ENCODE measurements around the gene TAGLN3.
A peak's percentile ranks its signal among the peaks of the same experiment; 100 is the strongest.

The TAGLN3 gene

GRCh38 chr3:111998636-111999483 is at the start of gene TAGLN3:
Gene TAGLN3 (plus strand): TSS chr3:111998922. CDS start chr3:111999423, 501 bp downstream.
- no peak for DNase-seq

GRCh38 chr3:111949712-111950111 is 49.0 kb upstream of the TAGLN3 start:
- DNase-seq: no peak

DNA sequence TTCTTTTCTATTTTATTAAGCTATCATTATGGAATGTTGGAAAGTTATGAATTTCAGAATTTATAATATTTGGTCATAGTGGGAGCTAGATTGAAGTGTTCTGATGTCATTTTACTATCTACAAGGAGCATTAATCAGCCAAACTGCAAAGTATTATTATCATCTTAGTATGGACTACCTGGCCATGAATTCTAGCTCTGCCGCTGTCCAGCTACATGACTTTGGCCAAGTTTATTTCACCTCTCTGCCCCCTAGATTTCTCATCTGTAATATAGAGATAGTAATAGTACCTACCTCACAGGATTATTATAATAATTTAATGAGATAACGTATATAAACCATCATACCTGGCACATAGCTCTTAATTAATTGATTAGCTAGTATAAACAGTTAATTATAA is 47.7 kb upstream of the TAGLN3 start:
- DNase-seq: no peak

DNA sequence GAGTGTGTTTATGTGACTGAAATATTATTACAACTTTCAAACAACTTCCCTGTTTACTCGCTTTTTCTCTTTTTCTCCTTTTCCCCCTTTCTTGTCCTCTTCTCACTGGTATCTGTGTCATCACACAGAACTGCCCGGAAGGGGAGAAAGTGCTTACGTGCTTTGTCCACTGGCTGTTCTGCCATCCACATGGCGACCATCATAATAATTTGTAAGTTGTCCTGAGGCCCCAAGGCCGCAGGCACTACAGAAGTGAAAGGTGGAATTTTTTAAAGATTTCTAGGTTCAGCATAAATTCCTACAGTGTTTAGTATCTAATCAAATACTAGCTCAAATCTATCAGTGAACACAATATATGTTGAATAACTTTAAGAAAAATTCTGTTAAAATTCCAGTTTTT is 46.6 kb upstream of the TAGLN3 start:
- no peak for DNase-seq

DNA sequence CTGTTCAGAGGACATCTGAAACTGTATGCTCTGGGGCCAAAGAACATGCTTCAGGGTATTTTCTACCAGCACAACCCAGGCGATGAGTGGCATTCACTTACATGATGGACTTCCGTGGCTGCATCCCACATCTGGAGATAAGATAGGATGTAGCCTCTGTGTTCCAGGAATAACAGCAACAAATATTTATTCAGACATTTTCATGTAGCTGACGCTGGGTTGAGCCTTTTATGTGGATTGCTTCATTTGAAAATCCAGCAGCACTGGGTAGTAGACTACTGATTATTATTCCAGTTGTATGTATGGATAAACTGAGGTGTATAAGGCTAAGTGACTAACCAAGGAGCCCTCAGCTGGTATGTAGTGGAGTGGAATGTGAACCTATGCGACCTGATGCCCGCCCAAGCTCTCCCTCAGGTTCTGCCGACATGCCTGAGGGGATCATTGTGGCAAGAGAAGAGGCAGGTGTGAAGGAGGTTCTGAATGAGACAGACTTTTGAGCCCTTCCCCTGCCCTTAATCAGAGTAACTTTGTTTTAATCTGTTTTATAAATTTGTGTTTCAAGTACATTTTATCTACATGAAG is 45.8 kb upstream of the TAGLN3 start:
- no peak for DNase-seq

GRCh38 chr3:111954228-111954990 is 44.3 kb upstream of the TAGLN3 start:
- no peak for DNase-seq

DNA sequence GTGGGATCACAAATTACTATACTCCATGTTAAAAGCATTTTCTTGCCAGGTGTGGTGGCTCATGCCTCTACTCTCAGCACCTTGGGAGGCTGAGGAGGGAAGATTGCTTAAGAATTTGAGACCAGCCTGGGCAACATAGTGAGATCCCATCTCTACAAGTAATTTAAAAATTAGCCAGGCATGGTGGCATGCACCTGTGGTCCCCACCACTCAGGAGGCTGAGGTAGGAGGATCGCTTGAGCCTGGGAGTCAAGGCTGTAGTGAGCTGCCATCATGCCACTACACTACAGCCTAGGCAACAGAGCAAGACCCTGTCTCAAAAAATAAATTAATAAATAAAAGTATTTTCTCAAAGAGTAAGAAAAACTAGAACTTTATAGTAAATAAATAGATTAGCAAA is 42.8 kb upstream of the TAGLN3 start:
- DNase-seq: no peak

- no peak for DNase-seq
Measured at GRCh38 chr3:111956449-111956848, 42.3 kb upstream of the TAGLN3 start.

GRCh38 chr3:111956995-111957734 is 41.6 kb upstream of the TAGLN3 start:
- DNase-seq: no peak

DNA sequence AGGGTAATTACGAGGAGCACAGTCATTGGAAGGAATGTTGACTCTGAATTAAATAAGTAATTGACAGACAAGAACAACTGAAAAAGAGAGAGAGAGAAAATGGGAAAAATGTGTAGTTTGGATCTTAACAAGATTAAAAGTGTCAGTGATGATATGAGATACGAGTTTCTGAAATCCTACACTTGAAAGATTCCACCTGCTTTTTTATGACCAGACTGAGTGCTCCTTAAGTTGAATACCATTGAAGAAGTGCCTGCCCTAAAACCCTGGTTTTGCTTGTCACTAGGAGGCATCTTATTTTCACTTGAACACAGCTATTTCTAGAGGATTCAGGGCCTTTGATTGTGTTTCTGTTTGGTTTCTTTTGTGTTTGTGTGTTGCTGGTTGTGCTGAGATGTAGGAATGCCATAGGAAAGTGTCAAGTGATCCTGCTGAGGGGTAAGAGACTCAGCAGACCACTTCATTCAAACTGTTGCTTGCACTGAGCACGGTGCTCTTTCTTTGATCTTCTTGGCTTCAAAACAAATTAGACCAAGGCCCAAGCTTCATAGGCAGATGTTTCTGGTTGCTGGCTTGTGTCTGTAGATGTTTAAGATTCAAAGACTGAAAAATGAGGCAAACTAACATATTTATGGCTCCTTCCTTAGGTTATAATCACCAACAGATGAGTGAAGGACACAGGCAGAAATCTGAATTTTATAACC is 37.1 kb upstream of the TAGLN3 start:
- no peak for DNase-seq

GRCh38 chr3:111963424-111963823 is 35.3 kb upstream of the TAGLN3 start:
- DNase-seq: peak; percentile 23

GRCh38 chr3:111965484-111965883 is 33.2 kb upstream of the TAGLN3 start:
- DNase-seq: peak; percentile 10

DNA sequence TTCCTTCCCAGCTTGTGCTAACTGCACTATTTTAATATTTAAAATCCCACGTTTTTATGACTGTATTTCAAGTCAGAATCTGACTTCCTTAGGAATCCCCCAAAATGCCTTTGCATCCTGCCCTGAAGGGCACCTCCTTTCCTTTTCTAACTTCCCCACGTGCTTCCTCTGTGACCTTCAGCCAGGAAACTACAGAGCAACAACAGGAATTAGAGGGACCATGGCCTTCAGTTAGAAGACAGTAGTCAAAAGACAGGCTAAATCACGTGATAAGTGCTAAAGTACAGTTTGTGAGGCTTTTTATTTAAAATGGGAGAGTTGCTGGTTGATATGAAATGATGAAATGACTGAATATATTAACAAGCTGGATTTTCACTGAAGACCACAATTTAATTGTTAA is 31.7 kb upstream of the TAGLN3 start:
- no peak for DNase-seq

DNA sequence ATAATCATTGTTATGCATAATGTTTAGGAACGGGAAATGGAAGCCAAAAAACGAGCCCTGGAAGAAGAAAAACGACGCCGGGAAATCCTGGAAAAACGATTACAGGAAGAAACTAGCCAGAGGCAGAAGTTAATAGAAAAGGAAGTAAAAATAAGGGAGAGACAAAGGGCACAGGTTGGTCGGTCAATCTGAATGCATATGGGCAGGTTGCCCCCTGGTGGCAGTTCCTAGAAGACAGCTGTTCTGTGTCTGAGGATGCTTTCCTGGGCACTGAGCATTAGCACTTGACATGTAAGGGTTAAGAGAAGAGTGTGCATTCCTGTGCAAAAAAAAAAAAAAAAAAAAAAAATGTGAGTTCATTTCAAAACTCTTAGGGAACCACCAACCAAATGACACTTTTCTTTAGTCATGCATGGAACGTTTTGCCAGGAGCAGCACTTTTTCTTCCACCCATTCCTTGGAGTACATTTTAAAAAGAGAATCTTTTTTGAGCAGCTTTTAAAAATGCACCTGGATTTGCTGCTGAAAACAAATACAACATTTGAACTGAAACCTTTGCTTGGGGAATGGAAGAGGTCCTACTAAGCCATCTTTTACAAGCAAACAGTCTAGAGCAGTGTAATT is 31.0 kb upstream of the TAGLN3 start:
- peak; percentile 89 for DNase-seq

GRCh38 chr3:111968319-111969054 is 30.2 kb upstream of the TAGLN3 start:
- no peak for DNase-seq

GRCh38 chr3:111970376-111970775 is 28.3 kb upstream of the TAGLN3 start:
- DNase-seq: no peak

- DNase-seq: no peak
Measured at GRCh38 chr3:111971533-111972130, 27.1 kb upstream of the TAGLN3 start.

- no peak for DNase-seq
Measured at GRCh38 chr3:111972891-111973290, 25.8 kb upstream of the TAGLN3 start.

GRCh38 chr3:111975131-111975530 is 23.6 kb upstream of the TAGLN3 start:
- no peak for DNase-seq

- DNase-seq: no peak
Measured at GRCh38 chr3:111976254-111976653, 22.5 kb upstream of the TAGLN3 start.

Measured in activated CD4-positive, alpha-beta T cell treated with anti-CD3 and anti-CD28 coated beads, Interleukin-2, Interleukin-6, amounts not matched to agents 100 ng/mL and 50 ng/mL, durations not matched to agents 16 hours and 8 hours (primary cell).